HUES64 (cell line): ENCODE data around the gene SNED1.

ENCODE experiments used
- H3K27ac ChIP-seq: 2 replicates; pipeline ENCODE4 v1.7.0; 2013; ENCODE audit warnings: low read depth, low read length, inconsistent platforms
- H3K27me3 ChIP-seq: 2 replicates; pipeline ENCODE4 v1.6.1; 2013; ENCODE audit warnings: mild to moderate bottlenecking, low read length; ENCODE audit not compliant: insufficient read depth
- H3K36me3 ChIP-seq: 2 replicates; pipeline ENCODE4 v1.6.1; 2013; ENCODE audit warnings: mild to moderate bottlenecking, low read length; ENCODE audit not compliant: insufficient read depth
- H3K4me1 ChIP-seq: 2 replicates; pipeline ENCODE4 v1.6.1; 2013; ENCODE audit warnings: mild to moderate bottlenecking, low read length, moderate library complexity; ENCODE audit not compliant: insufficient read depth
- H3K4me3 ChIP-seq: 2 replicates; pipeline ENCODE4 v1.5.1; 2013; ENCODE audit warnings: mild to moderate bottlenecking, low read length, moderate library complexity
- H3K9ac ChIP-seq: 2 replicates; pipeline ENCODE4 v1.6.1; 2013; ENCODE audit warnings: mild to moderate bottlenecking, low read depth, low read length
- H3K9me3 ChIP-seq: 2 replicates; pipeline ENCODE4 v1.6.1; 2013; ENCODE audit warnings: low read depth, low read length; ENCODE audit not compliant: insufficient read depth
- whole genome bisulfite sequencing: fragments of 150-250, 120-280 bp; methylation state at CpG from one replicate; pipeline ENCODE4 v1.1.7; 2013; ENCODE audit warnings: missing lambda C conversion rate; 5-methylcytosine and 5-hydroxymethylcytosine counted together

The SNED1 gene

GRCh38 chr2:241051578-241052487 lies 53.4 kb downstream of the SNED1 start:
- WGBS: 92% methylated on average over 33 of the region's 33 CpGs
- H3K4me1 ChIP-seq: no peaks in the 10 kb centered on the region
- H3K9ac ChIP-seq: no peak overlapping the region
- H3K9me3 ChIP-seq: no peaks in the 10 kb centered on the region
- H3K27me3 ChIP-seq: no peaks in the 10 kb centered on the region
- H3K4me3 ChIP-seq: no peak overlapping the region
- H3K27ac ChIP-seq: no peak overlapping the region
- H3K36me3 ChIP-seq: no peaks in the 10 kb centered on the region

- Histone ChIP-seq H3K4me3 (no peak overlapping the region), H3K9me3 (no peaks in the 10 kb centered on the region), H3K4me1 (no peaks in the 10 kb centered on the region), H3K27me3 (no peaks in the 10 kb centered on the region), H3K9ac (no peak overlapping the region), H3K27ac (no peak overlapping the region), H3K36me3 (no peaks in the 10 kb centered on the region)
- 90% methylated on average over 31 of the region's 31 CpGs for WGBS
Measured at GRCh38 chr2:241052677-241053360, 54.4 kb downstream of the SNED1 start.

GRCh38 chr2:241053576-241054251 lies 55.3 kb downstream of the SNED1 start:
- Histone ChIP-seq H3K9me3 (no peaks in the 10 kb centered on the region), H3K36me3 (no peaks in the 10 kb centered on the region), H3K4me3 (no peak overlapping the region), H3K4me1 (no peaks in the 10 kb centered on the region), H3K27me3 (no peaks in the 10 kb centered on the region), H3K9ac (no peak overlapping the region), H3K27ac (no peak overlapping the region)
- 91% methylated on average over 8 of the region's 8 CpGs for WGBS

DNA sequence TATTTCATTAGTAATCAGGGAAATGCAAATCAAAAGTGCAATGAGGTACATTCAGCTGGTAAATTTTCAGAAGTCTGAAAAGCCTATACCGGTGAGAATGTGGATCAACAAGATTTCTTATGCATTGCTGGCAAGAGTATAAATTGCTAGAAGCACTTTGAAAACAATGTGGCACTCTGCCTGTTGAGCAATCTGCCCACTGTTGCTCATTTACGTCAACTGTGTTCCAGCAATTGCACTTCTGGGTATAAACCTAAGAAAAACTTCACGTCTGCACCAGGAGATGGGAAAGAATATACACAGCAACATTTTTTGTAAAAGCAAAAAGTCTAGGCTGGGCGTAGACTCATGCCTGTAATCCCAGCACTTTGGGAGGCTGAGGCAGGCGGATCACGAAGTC lies 62.9 kb downstream of the SNED1 start:
- H3K4me3 ChIP-seq: no peak overlapping the region
- no peaks in the 10 kb centered on the region for H3K4me1 ChIP-seq
- H3K27ac ChIP-seq: no peak overlapping the region
- WGBS: 90% methylated on average over 6 of the region's 6 CpGs
- no peaks in the 10 kb centered on the region for H3K36me3 ChIP-seq
- H3K9ac ChIP-seq: no peak overlapping the region
- H3K27me3 ChIP-seq: no peaks in the 10 kb centered on the region
- H3K9me3 ChIP-seq: no peaks in the 10 kb centered on the region

DNA sequence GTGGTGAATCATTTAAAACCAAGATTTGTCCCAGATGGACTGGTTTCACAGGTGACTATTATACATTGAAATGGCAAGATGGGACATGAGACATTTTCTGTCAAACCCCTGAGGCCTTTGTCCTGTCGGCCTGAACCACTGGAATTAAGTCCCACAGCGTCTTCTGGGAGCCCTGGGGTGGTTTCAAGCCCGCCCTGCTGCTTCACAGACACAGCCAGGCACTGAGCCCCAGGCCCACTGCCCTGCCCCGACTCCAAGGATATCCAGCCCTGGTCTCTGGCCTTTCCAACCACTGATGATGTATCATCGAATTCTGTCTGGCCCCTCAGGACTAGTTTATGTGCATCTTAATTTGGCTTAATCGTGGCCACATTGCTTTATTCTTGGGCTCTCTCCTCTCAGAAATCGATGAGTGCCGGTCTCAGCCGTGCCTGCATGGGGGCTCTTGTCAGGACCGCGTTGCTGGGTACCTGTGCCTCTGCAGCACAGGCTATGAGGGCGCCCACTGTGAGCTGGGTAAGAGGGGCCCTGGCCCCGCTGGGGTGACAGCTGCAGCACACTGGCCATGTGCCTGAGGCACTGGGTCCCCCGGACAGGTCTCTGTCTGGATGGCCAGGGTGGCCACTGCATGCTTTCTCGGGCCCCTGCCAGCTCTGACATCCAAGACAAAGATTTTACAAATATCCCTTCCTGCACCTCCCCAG lies 64.1 kb downstream of the SNED1 start:
- H3K9me3 ChIP-seq: no peaks in the 10 kb centered on the region
- H3K9ac ChIP-seq: no peak overlapping the region
- H3K4me3 ChIP-seq: no peak overlapping the region
- no peaks in the 10 kb centered on the region for H3K36me3 ChIP-seq
- no peaks in the 10 kb centered on the region for H3K27me3 ChIP-seq
- H3K4me1 ChIP-seq: no peaks in the 10 kb centered on the region
- WGBS: 87% methylated on average over 15 of the region's 15 CpGs
- H3K27ac ChIP-seq: no peak overlapping the region

DNA sequence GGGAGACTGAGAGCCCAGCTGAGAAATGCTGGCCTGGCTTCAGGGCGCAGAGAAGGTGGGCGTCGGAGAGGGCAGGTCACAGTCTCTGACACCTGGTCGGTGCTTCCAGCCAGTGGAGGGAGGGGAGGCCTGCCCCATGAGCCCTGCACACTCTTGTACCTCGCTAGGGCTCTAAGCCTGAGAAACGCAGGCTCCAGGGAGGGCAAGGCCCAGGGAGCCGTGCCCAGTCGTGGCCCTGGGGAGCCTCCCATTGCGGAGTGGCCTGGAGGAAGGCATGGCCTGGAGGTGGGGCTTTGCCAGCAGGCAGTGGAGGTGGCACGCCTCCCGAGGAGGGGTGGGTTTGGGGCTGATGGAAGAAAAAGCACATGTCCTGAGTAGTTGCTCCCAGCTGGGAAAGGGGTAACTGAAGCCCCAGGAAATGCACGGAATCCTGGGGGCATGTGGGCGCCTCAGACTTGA lies 64.7 kb downstream of the SNED1 start:
- Histone ChIP-seq H3K27me3 (no peaks in the 10 kb centered on the region), H3K4me3 (no peak overlapping the region), H3K9ac (no peak overlapping the region), H3K4me1 (no peaks in the 10 kb centered on the region), H3K36me3 (no peaks in the 10 kb centered on the region), H3K9me3 (no peaks in the 10 kb centered on the region), H3K27ac (no peak overlapping the region)
- WGBS: 78% methylated on average over 13 of the region's 13 CpGs

- Histone ChIP-seq H3K9me3 (no peaks in the 10 kb centered on the region), H3K9ac (no peak overlapping the region), H3K27ac (no peak overlapping the region), H3K36me3 (no peaks in the 10 kb centered on the region), H3K4me1 (no peaks in the 10 kb centered on the region), H3K27me3 (no peaks in the 10 kb centered on the region), H3K4me3 (peak overlapping the region; percentile 24; the same call in 1 of the 2 replicates)
- 77% methylated on average over 6 of the region's 8 CpGs for WGBS
Measured at GRCh38 chr2:241063587-241063986, 65.2 kb downstream of the SNED1 start.

GRCh38 chr2:241064008-241064801 lies 65.8 kb downstream of the SNED1 start:
- 57% methylated on average over 31 of the region's 32 CpGs for WGBS
- Histone ChIP-seq H3K36me3 (no peaks in the 10 kb centered on the region), H3K4me1 (no peaks in the 10 kb centered on the region), H3K9ac (no peak overlapping the region), H3K4me3 (peak overlapping the region; percentile 24; the same call in 1 of the 2 replicates), H3K9me3 (no peaks in the 10 kb centered on the region), H3K27ac (no peak overlapping the region), H3K27me3 (no peaks in the 10 kb centered on the region)

GRCh38 chr2:241064802-241065354 lies 66.5 kb downstream of the SNED1 start:
- no peak overlapping the region for H3K4me3 ChIP-seq
- H3K9me3 ChIP-seq: no peaks in the 10 kb centered on the region
- H3K36me3 ChIP-seq: no peaks in the 10 kb centered on the region
- H3K4me1 ChIP-seq: no peaks in the 10 kb centered on the region
- no peak overlapping the region for H3K9ac ChIP-seq
- no peak overlapping the region for H3K27ac ChIP-seq
- no peaks in the 10 kb centered on the region for H3K27me3 ChIP-seq
- 92% methylated on average over 23 of the region's 23 CpGs for WGBS

GRCh38 chr2:241065355-241065803 lies 67.0 kb downstream of the SNED1 start:
- Histone ChIP-seq H3K9ac (no peak overlapping the region), H3K36me3 (no peaks in the 10 kb centered on the region), H3K4me1 (no peaks in the 10 kb centered on the region), H3K27me3 (no peaks in the 10 kb centered on the region), H3K9me3 (no peaks in the 10 kb centered on the region), H3K4me3 (no peak overlapping the region), H3K27ac (no peak overlapping the region)
- 91% methylated on average over 27 of the region's 27 CpGs for WGBS
